Measurements from ENCODE around the gene DGCR8. TPM values are rescaled to one million over a fixed set of nuclear protein-coding genes. Genes with fewer than 3 reads are reported as not detected.
"Not testable (repeated sequence)": the region's sequence is repeated elsewhere in the genome, so short reads cannot be mapped to it uniquely, and the experiment has no call there.

DGCR8 gene
- total RNA-seq, 1 experiment from 2014 or later = 26.8 TPM

DNA sequence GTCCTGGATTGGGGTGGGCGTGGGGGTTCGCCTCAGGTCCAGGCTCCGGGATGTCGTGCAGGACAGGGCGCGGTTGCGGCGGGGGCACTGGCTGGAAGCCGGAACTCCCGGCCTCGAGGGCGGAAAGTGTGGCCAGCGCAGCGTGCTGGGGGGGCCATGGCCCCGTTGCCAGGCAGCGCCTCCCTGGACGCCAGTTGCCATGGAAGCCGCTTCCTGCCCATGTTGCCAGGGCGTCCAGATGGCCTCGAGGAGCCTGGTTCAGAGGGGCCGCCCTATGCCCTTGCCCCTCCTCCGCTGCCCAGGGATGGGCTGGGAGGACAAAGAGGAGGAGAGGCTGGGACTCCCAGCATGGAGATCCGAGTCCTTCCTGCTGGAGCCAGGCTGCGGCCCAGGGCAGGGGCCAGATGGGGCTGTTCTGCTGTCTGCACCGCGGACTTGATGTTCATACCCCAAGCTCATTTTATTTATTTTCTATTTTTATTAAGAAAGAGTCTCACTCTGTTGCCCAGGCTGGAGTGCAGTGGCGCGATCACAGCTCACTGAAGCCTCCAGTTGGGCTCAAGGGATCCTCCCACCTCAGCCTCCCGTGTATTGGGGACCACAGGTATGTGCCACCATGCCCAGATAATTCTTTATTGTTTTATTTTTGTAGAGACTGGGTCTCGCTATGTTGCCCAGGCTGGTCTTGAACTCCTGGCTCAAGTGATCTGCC, 75.4 kb downstream of the DGCR8 start:
- in situ Hi-C loops (cut with HindIII; ENCODE audit: low pct_unique_long_range_greater_than_20kb, low sequenced_read_pairs) = no loop called here

GRCh38 chr22:20156042-20156389, 76.0 kb downstream of the DGCR8 start:
- in situ Hi-C loops (cut with HindIII; ENCODE audit: low pct_unique_long_range_greater_than_20kb, low sequenced_read_pairs) = no loop called here
- no peak for DNase-seq (ENCODE audit: low read depth)

More for the DNA sequence above, 75.4 kb downstream of the DGCR8 start:
- DNase-seq (ENCODE audit: low read depth) = no peak

GRCh38 chr22:20156611-20157429, 76.8 kb downstream of the DGCR8 start:
- peak; percentile 69 for DNase-seq (ENCODE audit: low read depth)
- in situ Hi-C loops (cut with HindIII; ENCODE audit: low pct_unique_long_range_greater_than_20kb, low sequenced_read_pairs) = no loop called here

GRCh38 chr22:20157430-20158183, 77.6 kb downstream of the DGCR8 start:
- in situ Hi-C loops (cut with HindIII; ENCODE audit: low pct_unique_long_range_greater_than_20kb, low sequenced_read_pairs) = no loop called here
- DNase-seq (ENCODE audit: low read depth) = no peak

GRCh38 chr22:20158391-20159036, 78.5 kb downstream of the DGCR8 start:
- in situ Hi-C loops (cut with HindIII; ENCODE audit: low pct_unique_long_range_greater_than_20kb, low sequenced_read_pairs) = no loop called here
- DNase-seq (ENCODE audit: low read depth) = no peak

DNA sequence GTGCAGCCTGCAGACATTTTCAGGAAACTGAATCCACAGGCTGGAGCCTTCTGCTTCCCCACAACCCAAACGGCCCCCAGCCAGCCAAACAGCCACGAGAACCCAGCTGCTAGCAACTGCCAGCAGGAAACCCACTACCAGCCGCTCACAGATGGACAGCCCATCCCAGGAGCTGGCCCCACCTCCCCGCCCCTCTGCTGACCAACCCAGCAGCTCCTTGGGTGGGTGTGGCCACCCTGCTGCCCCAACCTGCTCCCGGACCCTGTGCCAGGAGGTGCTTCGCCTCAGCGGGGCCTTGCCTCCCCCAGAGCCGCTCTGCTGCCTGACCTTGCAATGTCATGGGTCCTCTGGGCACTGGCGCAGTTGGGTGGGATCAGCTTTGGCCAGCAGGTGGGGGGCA, 79.0 kb downstream of the DGCR8 start:
- DNase-seq (ENCODE audit: low read depth) = no peak
- in situ Hi-C loops (cut with HindIII; ENCODE audit: low pct_unique_long_range_greater_than_20kb, low sequenced_read_pairs) = no loop called here

DNA sequence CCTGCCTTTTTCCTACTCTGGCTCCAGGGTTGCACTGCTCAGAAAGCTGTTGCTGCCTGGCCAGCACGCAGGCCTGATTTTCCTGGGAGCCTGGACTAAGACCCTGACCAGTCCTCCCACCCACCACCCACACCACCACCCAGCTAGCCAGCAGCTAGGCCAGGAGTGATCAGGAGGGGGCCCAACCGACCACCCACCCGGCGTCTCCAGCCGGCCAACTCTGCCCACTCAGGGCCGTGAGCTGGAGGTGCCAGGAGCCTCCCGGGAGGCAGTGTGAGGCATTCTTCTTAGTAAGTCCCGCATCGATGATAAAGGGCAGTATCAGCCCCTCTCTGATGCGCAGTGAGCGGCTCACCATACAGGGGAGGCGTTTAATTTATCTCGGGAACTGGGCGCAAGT, 79.5 kb downstream of the DGCR8 start:
- DNase-seq (ENCODE audit: low read depth); in situ Hi-C loops (cut with HindIII; ENCODE audit: low pct_unique_long_range_greater_than_20kb, low sequenced_read_pairs): not testable (repeated sequence)

DNA sequence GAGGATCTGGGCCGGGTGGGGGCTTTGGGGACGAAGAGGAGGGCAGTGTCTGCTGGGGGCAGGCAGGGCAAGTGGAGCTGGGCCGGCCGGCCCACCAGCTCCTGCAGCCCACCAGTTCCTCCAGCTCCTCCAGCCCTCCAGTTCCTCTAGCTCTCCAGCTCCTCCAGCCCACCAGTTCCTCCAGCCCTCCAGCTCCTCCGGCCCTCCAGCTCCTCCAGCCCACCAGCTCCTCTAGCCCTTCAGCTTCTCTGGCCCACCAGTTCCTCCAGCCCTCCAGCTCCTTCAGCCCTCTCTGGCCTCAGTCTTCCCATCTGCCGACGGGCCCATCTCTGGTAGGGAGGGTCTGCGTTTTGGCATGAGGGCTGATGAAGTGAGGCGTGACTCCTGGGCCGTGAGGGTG, 80.0 kb downstream of the DGCR8 start:
- in situ Hi-C loops (cut with HindIII; ENCODE audit: low pct_unique_long_range_greater_than_20kb, low sequenced_read_pairs) = no loop called here
- no peak for DNase-seq (ENCODE audit: low read depth)

Other genes starting within 250 kb of the DGCR8 start
- gene GNB1L, start 225.4 kb upstream of the DGCR8 start, total RNA-seq (2014; rRNA removed; shearing (Covaris generic); ENCODE audit: low replicate concordance) = 42.7 and 52.6 TPM in 2 replicates
- 4.2 and 6.6 TPM in 2 replicates for gene RTL10, start 225.4 kb upstream of the DGCR8 start, total RNA-seq (2014; rRNA removed; shearing (Covaris generic); ENCODE audit: low replicate concordance)
- gene COMT, start 138.5 kb upstream of the DGCR8 start, total RNA-seq (2014; rRNA removed; shearing (Covaris generic); ENCODE audit: low replicate concordance) = 517 and 585 TPM in 2 replicates
- 53.0 and 54.5 TPM in 2 replicates for gene TXNRD2, start 138.4 kb upstream of the DGCR8 start, total RNA-seq (2014; rRNA removed; shearing (Covaris generic); ENCODE audit: low replicate concordance)
- 3.6 and 15.2 TPM in 2 replicates for gene ARVCF, start 63.4 kb upstream of the DGCR8 start, total RNA-seq (2014; rRNA removed; shearing (Covaris generic); ENCODE audit: low replicate concordance)
- gene TANGO2, start 59.1 kb upstream of the DGCR8 start, total RNA-seq (2014; rRNA removed; shearing (Covaris generic); ENCODE audit: low replicate concordance) = 26.6 and 55.2 TPM in 2 replicates
- 816 and 890 TPM in 2 replicates for gene RANBP1, start 35.9 kb downstream of the DGCR8 start, total RNA-seq (2014; rRNA removed; shearing (Covaris generic); ENCODE audit: low replicate concordance)
- gene TRMT2A, start 37.0 kb downstream of the DGCR8 start, total RNA-seq (2014; rRNA removed; shearing (Covaris generic); ENCODE audit: low replicate concordance) = 55.3 and 76.4 TPM in 2 replicates
- gene ZDHHC8, start 51.6 kb downstream of the DGCR8 start, total RNA-seq (2014; rRNA removed; shearing (Covaris generic); ENCODE audit: low replicate concordance) = 12.6 and 21.8 TPM in 2 replicates
- gene CCDC188, start 70.8 kb downstream of the DGCR8 start, total RNA-seq (2014; rRNA removed; shearing (Covaris generic); ENCODE audit: low replicate concordance) = not detected in 2 replicates
- 11.9 and 13.1 TPM in 2 replicates for gene RTN4R, start 188.1 kb downstream of the DGCR8 start, total RNA-seq (2014; rRNA removed; shearing (Covaris generic); ENCODE audit: low replicate concordance)
- gene DGCR6L, start 239.8 kb downstream of the DGCR8 start, total RNA-seq (2014; rRNA removed; shearing (Covaris generic); ENCODE audit: low replicate concordance) = 122 and 180 TPM in 2 replicates